Neural cell (in vitro differentiated cells): Measurements from ENCODE around the gene KRT82. TPM values are rescaled to one million over a fixed set of nuclear protein-coding genes. Genes with fewer than 3 reads are reported as not detected.

Source experiments
- H2AFZ ChIP-seq: fragments of 200-600, 300-800 bp; sonication (generic), shearing (Covaris generic); 2 replicates; pipeline ENCODE4 v1.6.0; 2014; ENCODE audit warnings: low read depth, mild to moderate bottlenecking, antibody characterized with exemption, low read length, moderate library complexity
- H3F3A ChIP-seq: fragments of 200-600 bp; shearing (Covaris generic); 2 replicates; pipeline ENCODE4 v1.6.1; 2016; ENCODE audit warnings: mild to moderate bottlenecking, moderate library complexity, mixed read lengths, antibody characterized with exemption, low read length; ENCODE audit not compliant: insufficient read depth, poor library complexity, severe bottlenecking
- H3K27ac ChIP-seq: fragments of 200-600, 300-800 bp; sonication (generic), shearing (Covaris generic); 2 replicates; pipeline ENCODE4 v1.5.1; 2014; ENCODE audit warnings: mild to moderate bottlenecking, low read length, moderate library complexity
- H3K27me3 ChIP-seq: fragments of 300-800, 200-600 bp; sonication (generic), shearing (Covaris generic); 2 replicates; pipeline ENCODE4 v1.6.0; 2014; ENCODE audit warnings: mild to moderate bottlenecking, low read depth, low read length, moderate library complexity; ENCODE audit not compliant: insufficient read depth
- H3K36me3 ChIP-seq: fragments of 300-800, 200-600 bp; sonication (generic), shearing (Covaris generic); 2 replicates; pipeline ENCODE4 v1.5.1; 2014; ENCODE audit warnings: mild to moderate bottlenecking, antibody characterized with exemption, low read length, moderate library complexity; ENCODE audit not compliant: insufficient read depth
- H3K4me2 ChIP-seq: fragments of 300-800, 200-600 bp; sonication (generic), shearing (Covaris generic); 2 replicates; pipeline ENCODE4 v1.6.0; 2014; ENCODE audit warnings: mild to moderate bottlenecking, low read length
- H3K4me3 ChIP-seq: fragments of 300-800, 200-600 bp; sonication (generic), shearing (Covaris generic); 2 replicates; pipeline ENCODE4 v1.5.1; 2014; ENCODE audit warnings: mild to moderate bottlenecking, low read length, moderate library complexity
- H3K79me2 ChIP-seq: fragments of 200-600 bp; shearing (Covaris generic); replicated peaks from 2 replicates; pipeline ENCODE4 v1.6.0; 2014; ENCODE audit warnings: mild to moderate bottlenecking, low read length, moderate library complexity; ENCODE audit not compliant: insufficient read depth
- H3K9ac ChIP-seq: fragments of 300-800, 200-600 bp; sonication (generic), shearing (Covaris generic); 2 replicates; pipeline ENCODE4 v1.6.1; 2016; ENCODE audit warnings: mild to moderate bottlenecking, low read length, mixed read lengths
- H3K9me2 ChIP-seq: fragments of 200-600 bp; shearing (Covaris generic); 2 replicates; pipeline ENCODE4 v1.6.1; 2016; ENCODE audit warnings: mild to moderate bottlenecking, low read length, mixed read lengths; ENCODE audit not compliant: insufficient read depth
- H3K9me3 ChIP-seq: fragments of 200-600, 300-800 bp; sonication (generic), shearing (Covaris generic); 2 replicates; pipeline ENCODE4 v1.6.1; 2016; ENCODE audit warnings: mild to moderate bottlenecking, mixed run types, low read length, moderate library complexity, mixed read lengths
- H4K20me1 ChIP-seq: fragments of 200-600 bp; shearing (Covaris generic); 2 replicates; pipeline ENCODE4 v1.6.1; 2016; ENCODE audit warnings: mild to moderate bottlenecking, mixed run types; ENCODE audit not compliant: insufficient read depth
- EP300 ChIP-seq: fragments of 450-650 bp; conservative IDR thresholded peaks from 2 replicates; pipeline ENCODE4 v1.6.1; 2014; ENCODE audit warnings: antibody characterized with exemption, mild to moderate bottlenecking, moderate library complexity; ENCODE audit not compliant: poor library complexity, severe bottlenecking
- EZH2 ChIP-seq: fragments of 200-600, 300-800 bp; shearing (Covaris generic), sonication (generic); IDR thresholded peaks from 2 replicates; pipeline ENCODE4 v1.6.1; 2014; ENCODE audit warnings: antibody characterized with exemption, low read length, borderline replicate concordance, mild to moderate bottlenecking; ENCODE audit not compliant: insufficient read depth, poor library complexity, severe bottlenecking
- MXI1 ChIP-seq: fragments of 450-650 bp; conservative IDR thresholded peaks from 2 replicates; pipeline ENCODE4 v1.6.1; 2014; ENCODE audit warnings: antibody characterized with exemption, mild to moderate bottlenecking; ENCODE audit not compliant: poor library complexity, severe bottlenecking
- RAD21 ChIP-seq: fragments of 450-650 bp; conservative IDR thresholded peaks from 2 replicates; pipeline ENCODE4 v1.6.1; 2014; ENCODE audit warnings: antibody characterized with exemption, mild to moderate bottlenecking, moderate library complexity
- SMC3 ChIP-seq: fragments of 450-650 bp; conservative IDR thresholded peaks from 2 replicates; pipeline ENCODE4 v1.6.1; 2014; ENCODE audit warnings: antibody characterized with exemption, mild to moderate bottlenecking, moderate library complexity; ENCODE audit not compliant: poor library complexity
- TAF1 ChIP-seq: IDR thresholded peaks from 2 replicates; pipeline ENCODE4 v1.6.1; 2012; ENCODE audit warnings: low read depth
- polyA plus RNA-seq: library from polyadenylated mRNA; depleted of rRNA; stranded (reverse); fragments of >200 nt; gene quantifications from 2 replicates; pipeline ENCODE4 v1.2.3, GENCODE V29; 2014
- TF ChIP-seq, protein P1 (sequence below): fragments of 450-650 bp; IDR thresholded peaks from 2 replicates; pipeline ENCODE4 v1.5.1; 2014; ENCODE audit warnings: antibody characterized with exemption, mild to moderate bottlenecking, moderate library complexity; ENCODE audit not compliant: poor library complexity, severe bottlenecking
- TF ChIP-seq, protein P2 (sequence below): IDR thresholded peaks from 2 replicates; pipeline ENCODE4 v1.6.1; 2012; ENCODE audit warnings: borderline replicate concordance

The KRT82 gene
- polyA plus RNA-seq, 1 donor from 2014 or later, result not detected

DNA sequence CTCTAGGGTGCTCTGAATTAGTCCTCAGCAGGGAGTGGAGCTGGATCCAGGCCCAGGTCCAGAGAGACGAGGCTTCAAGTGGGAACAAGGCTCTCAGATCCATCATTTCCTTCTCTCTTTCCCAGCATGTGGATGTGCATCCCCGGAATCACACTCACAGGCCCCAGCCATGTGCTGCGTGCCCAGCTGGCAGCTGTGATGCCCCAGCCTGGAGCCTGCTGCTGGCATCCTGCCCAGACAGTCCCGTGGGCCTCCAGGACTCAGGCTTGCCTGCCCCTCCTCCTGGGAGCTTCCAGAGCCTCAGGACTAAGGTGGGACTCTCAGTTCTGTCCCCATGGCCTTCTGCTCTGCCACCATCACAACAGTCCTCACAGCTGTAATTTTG, 14.5 kb downstream of the KRT82 start:
- H3K27ac ChIP-seq, result no peak overlapping the region

DNA sequence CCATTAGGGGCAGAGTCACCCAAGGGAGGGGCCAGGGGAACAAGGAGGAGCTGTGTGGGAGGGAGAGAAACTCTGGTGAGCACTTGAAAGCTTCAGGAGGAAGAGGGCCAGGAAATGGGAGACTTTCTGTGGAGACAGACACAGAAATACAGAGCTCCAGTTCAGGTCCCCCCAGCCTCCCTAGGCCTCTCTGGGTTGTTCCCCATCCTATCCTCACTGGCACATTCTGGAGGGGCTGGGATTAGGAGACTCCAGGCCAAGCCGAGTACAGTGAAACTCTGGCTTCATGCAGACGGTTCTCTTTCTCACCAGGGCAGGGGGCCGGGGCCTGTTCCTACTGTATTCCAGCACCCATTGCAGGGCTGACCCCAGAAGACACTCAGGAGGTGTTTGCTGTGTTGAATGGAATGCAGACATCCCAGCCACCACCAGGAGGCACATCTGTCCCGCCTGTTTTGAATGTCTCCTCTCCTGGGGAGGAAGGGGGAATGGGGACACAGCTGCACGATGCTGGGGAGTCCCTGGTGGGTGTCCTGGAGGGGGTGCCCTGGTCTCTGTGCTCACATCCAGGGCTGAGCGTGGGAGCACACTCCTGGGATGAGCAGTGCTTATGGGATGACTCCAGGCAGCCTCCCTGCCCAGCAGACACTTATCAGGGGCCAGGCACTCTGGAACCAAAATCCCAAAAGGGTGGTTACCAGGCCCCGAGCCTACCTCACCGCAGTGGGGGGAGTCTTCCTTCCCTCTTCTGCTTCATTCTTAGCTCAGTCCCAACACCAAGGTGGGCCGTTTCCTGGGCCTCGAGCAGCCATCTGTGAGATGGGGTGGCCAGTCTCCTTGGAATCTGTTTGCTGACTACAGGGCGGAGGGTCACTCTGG, 15.2 kb downstream of the KRT82 start:
- Histone ChIP-seq H4K20me1 (no peaks in the 10 kb centered on the region), H3K27me3 (no peaks in the 10 kb centered on the region), H3K9ac (no peak overlapping the region), H3F3A (no peaks in the 10 kb centered on the region), H3K4me3 (no peak overlapping the region), H3K9me2 (no peaks in the 10 kb centered on the region), H3K9me3 (no peaks in the 10 kb centered on the region), H3K4me2 (no peak overlapping the region), H3K36me3 (no peaks in the 10 kb centered on the region), H2AFZ (no peak overlapping the region), H3K27ac (no peak overlapping the region), H3K79me2 (no peaks in the 10 kb centered on the region)
- TF ChIP-seq, protein P1, sequence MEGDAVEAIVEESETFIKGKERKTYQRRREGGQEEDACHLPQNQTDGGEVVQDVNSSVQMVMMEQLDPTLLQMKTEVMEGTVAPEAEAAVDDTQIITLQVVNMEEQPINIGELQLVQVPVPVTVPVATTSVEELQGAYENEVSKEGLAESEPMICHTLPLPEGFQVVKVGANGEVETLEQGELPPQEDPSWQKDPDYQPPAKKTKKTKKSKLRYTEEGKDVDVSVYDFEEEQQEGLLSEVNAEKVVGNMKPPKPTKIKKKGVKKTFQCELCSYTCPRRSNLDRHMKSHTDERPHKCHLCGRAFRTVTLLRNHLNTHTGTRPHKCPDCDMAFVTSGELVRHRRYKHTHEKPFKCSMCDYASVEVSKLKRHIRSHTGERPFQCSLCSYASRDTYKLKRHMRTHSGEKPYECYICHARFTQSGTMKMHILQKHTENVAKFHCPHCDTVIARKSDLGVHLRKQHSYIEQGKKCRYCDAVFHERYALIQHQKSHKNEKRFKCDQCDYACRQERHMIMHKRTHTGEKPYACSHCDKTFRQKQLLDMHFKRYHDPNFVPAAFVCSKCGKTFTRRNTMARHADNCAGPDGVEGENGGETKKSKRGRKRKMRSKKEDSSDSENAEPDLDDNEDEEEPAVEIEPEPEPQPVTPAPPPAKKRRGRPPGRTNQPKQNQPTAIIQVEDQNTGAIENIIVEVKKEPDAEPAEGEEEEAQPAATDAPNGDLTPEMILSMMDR, result peak; percentile 33
- no peak for TF ChIP-seq RAD21

More for the DNA sequence above, 14.5 kb downstream of the KRT82 start:
- Histone ChIP-seq H3K9ac (no peak overlapping the region), H3K79me2 (no peaks in the 10 kb centered on the region), H3K27me3 (no peaks in the 10 kb centered on the region), H3F3A (no peaks in the 10 kb centered on the region), H3K4me3 (no peak overlapping the region), H4K20me1 (no peaks in the 10 kb centered on the region), H3K9me2 (no peaks in the 10 kb centered on the region), H3K9me3 (no peaks in the 10 kb centered on the region), H2AFZ (no peak overlapping the region), H3K36me3 (no peaks in the 10 kb centered on the region), H3K4me2 (no peak overlapping the region)
- TF ChIP-seq MXI1 (no peak), TAF1 (no peak)
- TF ChIP-seq, protein P2, sequence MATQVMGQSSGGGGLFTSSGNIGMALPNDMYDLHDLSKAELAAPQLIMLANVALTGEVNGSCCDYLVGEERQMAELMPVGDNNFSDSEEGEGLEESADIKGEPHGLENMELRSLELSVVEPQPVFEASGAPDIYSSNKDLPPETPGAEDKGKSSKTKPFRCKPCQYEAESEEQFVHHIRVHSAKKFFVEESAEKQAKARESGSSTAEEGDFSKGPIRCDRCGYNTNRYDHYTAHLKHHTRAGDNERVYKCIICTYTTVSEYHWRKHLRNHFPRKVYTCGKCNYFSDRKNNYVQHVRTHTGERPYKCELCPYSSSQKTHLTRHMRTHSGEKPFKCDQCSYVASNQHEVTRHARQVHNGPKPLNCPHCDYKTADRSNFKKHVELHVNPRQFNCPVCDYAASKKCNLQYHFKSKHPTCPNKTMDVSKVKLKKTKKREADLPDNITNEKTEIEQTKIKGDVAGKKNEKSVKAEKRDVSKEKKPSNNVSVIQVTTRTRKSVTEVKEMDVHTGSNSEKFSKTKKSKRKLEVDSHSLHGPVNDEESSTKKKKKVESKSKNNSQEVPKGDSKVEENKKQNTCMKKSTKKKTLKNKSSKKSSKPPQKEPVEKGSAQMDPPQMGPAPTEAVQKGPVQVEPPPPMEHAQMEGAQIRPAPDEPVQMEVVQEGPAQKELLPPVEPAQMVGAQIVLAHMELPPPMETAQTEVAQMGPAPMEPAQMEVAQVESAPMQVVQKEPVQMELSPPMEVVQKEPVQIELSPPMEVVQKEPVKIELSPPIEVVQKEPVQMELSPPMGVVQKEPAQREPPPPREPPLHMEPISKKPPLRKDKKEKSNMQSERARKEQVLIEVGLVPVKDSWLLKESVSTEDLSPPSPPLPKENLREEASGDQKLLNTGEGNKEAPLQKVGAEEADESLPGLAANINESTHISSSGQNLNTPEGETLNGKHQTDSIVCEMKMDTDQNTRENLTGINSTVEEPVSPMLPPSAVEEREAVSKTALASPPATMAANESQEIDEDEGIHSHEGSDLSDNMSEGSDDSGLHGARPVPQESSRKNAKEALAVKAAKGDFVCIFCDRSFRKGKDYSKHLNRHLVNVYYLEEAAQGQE, result no peak

DNA sequence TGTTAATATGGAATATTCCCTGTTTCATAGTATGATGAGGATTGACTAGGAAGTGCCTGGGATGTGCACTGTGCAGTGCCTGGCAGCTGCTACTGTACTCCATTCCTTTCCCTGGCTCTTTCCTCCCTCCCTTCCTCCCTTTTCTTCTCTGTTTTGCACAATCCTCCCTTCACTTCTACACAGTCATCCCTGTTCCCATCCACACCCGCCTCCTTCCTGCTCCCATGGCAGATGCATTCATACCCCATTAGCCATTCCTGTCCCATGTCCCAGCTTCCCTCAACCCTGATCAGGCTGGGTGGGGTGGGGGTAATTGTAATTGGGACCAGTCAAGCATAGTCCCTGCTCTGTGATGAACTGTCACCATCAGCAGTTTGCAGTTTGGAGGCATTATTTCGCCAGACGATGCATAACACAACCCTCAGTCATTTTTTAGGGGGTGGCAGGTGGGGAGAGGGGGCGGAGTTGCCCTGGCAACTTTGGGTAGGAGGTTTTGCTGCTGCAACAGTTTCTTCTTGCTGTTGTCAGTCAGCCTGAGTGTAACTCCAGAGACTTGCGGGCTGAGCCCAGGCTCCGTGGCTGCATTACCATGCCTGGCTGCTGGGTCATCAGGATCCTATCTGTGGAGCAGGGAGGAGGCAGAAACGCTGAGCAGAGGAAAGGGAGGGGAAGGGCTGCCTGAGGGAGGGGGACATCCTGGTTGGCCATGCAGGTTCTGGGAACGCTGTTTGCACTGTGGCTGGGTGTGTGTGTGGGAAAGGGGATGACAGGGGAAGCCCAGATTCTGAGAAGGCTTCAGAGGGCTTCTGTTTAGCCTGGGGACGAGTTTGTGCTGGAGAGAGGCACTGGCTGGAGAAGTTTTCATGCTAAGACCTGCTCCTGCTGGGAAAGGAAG, 16.6 kb downstream of the KRT82 start:
- no peak overlapping the region for H3K27ac ChIP-seq

More for the DNA sequence above, 16.6 kb downstream of the KRT82 start:
- H3K36me3 ChIP-seq, result no peaks in the 10 kb centered on the region
- H2AFZ ChIP-seq, result no peak overlapping the region
- no peak overlapping the region for H3K4me2 ChIP-seq
- no peaks in the 10 kb centered on the region for H3F3A ChIP-seq
- no peaks in the 10 kb centered on the region for H3K27me3 ChIP-seq
- no peak overlapping the region for H3K9ac ChIP-seq
- H3K79me2 ChIP-seq, result no peaks in the 10 kb centered on the region
- H3K9me3 ChIP-seq, result no peaks in the 10 kb centered on the region
- H3K4me3 ChIP-seq, result no peak overlapping the region
- H3K9me2 ChIP-seq, result no peaks in the 10 kb centered on the region
- H4K20me1 ChIP-seq, result no peaks in the 10 kb centered on the region
- TF ChIP-seq RAD21 (no peak), EZH2 (no peak), SMC3 (no peak), TAF1 (no peak), EP300 (no peak)
